ENCODE results near the gene PEPD.

GRCh38 chr19:33470040-33470330, 51.6 kb downstream of the PEPD start:
- no peak for TF ChIP-seq CTCF (IDR thresholded peaks at IDR 0.05)
- TF ChIP-seq POLR2AphosphoS5 (IDR thresholded peaks at IDR 0.05), result no peak
- TF ChIP-seq POLR2A (IDR thresholded peaks at IDR 0.05), result no peak
- no peak for TF ChIP-seq EP300 (IDR thresholded peaks at IDR 0.05; ENCODE audit: low read depth)

Data from transverse colon (tissue), 4 donors.